OCI-LY7 (cell line): ENCODE results near the gene GIT2. TPM values are rescaled to one million over a fixed set of nuclear protein-coding genes. Genes with fewer than 3 reads are reported as not detected.

Experiments
- BruUV-seq: library from RNA; stranded (reverse); fragments of 400-500 nt; replicated peaks from 2 replicates; lab custom pipeline; 2021; lab: Mats Ljungman, UMichigan
- CTCF ChIA-PET: fragments of 300-600 bp; sonication (Branson Sonifier 250); formaldehyde crosslinking; loops from one replicate; lab custom pipeline; 2022; ENCODE audit warnings: antibody characterized with exemption; ENCODE audit not compliant: unreplicated experiment; lab: Charles Lee
- POLR2A ChIA-PET: fragments of 300-600 bp; sonication (Branson Sonifier 250); formaldehyde crosslinking; loops from one replicate; lab custom pipeline; 2022; ENCODE audit warnings: antibody characterized with exemption; lab: Charles Lee
- DNase-seq: peaks from one replicate; pipeline ENCODE4 v3.0.0-alpha.2; 2015; ENCODE audit warnings: low spot score
- H2AFZ ChIP-seq: fragments of 200-600 bp; sonication (generic), shearing (Covaris generic); 2 replicates; pipeline ENCODE4 v1.6.1; 2014; ENCODE audit warnings: mild to moderate bottlenecking, antibody characterized with exemption, low read length, moderate library complexity
- H3K27ac ChIP-seq: fragments of 200-600 bp; sonication (generic); 2 replicates; pipeline ENCODE4 v1.5.1; 2014; ENCODE audit warnings: mixed run types, low read depth, mild to moderate bottlenecking, moderate library complexity, low read length, inconsistent platforms; ENCODE audit not compliant: poor library complexity, severe bottlenecking
- H3K36me3 ChIP-seq: fragments of 200-600 bp; sonication (generic); 2 replicates; pipeline ENCODE4 v1.6.1; 2014; ENCODE audit warnings: mild to moderate bottlenecking, antibody characterized with exemption, low read length, moderate library complexity, mixed read lengths; ENCODE audit not compliant: insufficient read depth
- H3K4me1 ChIP-seq: fragments of 200-600 bp; sonication (generic); 2 replicates; pipeline ENCODE4 v1.5.1; 2014; ENCODE audit warnings: mild to moderate bottlenecking, low read length; ENCODE audit not compliant: insufficient read depth, poor library complexity, severe bottlenecking
- H3K4me2 ChIP-seq: fragments of 200-600 bp; sonication (generic); 2 replicates; pipeline ENCODE4 v1.6.1; 2014; ENCODE audit warnings: mild to moderate bottlenecking, low read length
- H3K4me3 ChIP-seq: fragments of 200-600 bp; sonication (generic); 2 replicates; pipeline ENCODE4 v1.5.1; 2014; ENCODE audit warnings: mild to moderate bottlenecking, low read depth, low read length; ENCODE audit not compliant: poor library complexity, severe bottlenecking
- H3K79me2 ChIP-seq: fragments of 200-600 bp; sonication (generic); 2 replicates; pipeline ENCODE4 v1.6.1; 2016; ENCODE audit warnings: low read depth, mild to moderate bottlenecking, low read length, moderate library complexity, mixed read lengths; ENCODE audit not compliant: insufficient read depth
- H3K9me2 ChIP-seq: fragments of 200-600 bp; sonication (generic); 2 replicates; pipeline ENCODE4 v1.6.1; 2016; ENCODE audit warnings: mild to moderate bottlenecking, low read length, mixed read lengths; ENCODE audit not compliant: insufficient read depth
- H3K9me3 ChIP-seq: fragments of 200-600 bp; sonication (generic); 2 replicates; pipeline ENCODE4 v1.6.1; 2014; ENCODE audit warnings: mild to moderate bottlenecking, mixed run types, low read length, mixed read lengths
- H4K20me1 ChIP-seq: fragments of 200-600 bp; sonication (generic); 2 replicates; pipeline ENCODE4 v1.6.1; 2014; ENCODE audit warnings: mild to moderate bottlenecking, antibody characterized with exemption, low read length, moderate library complexity, mixed read lengths; ENCODE audit not compliant: insufficient read depth
- EZH2phosphoT487 ChIP-seq: fragments of 200-600 bp; sonication (generic); IDR thresholded peaks from 2 replicates; pipeline ENCODE4 v1.6.1; 2018; ENCODE audit warnings: low read depth, borderline replicate concordance, mild to moderate bottlenecking, mixed run types, antibody characterized with exemption, low read length, moderate library complexity, mixed read lengths
- intact Hi-C: fragments of 100-400 bp; cut with micrococcal nuclease; formaldehyde crosslinking; loops from one replicate; pipeline ENCODE4 v1.10.0; 2022; ENCODE audit not compliant: unreplicated experiment
- total RNA-seq, 2 experiments: library from RNA; depleted of rRNA in 1 of 2; stranded (reverse); fragments of >200 nt in 1 of 2; shearing (Covaris generic) in 1 of 2; gene quantifications; 2 replicates each; pipeline ENCODE4 v1.2.3, GENCODE V29; 2014 to 2022
- TF ChIP-seq, protein P1 (sequence below): fragments of 200-600 bp; sonication (generic); conservative IDR thresholded peaks from 2 replicates; pipeline ENCODE4 v1.5.1; 2014; ENCODE audit warnings: mild to moderate bottlenecking, antibody characterized with exemption, low read length, moderate library complexity, mixed read lengths

GIT2 gene
- total RNA-seq, 2 experiments from 2014 or later: 57.1 to 123 TPM

DNA sequence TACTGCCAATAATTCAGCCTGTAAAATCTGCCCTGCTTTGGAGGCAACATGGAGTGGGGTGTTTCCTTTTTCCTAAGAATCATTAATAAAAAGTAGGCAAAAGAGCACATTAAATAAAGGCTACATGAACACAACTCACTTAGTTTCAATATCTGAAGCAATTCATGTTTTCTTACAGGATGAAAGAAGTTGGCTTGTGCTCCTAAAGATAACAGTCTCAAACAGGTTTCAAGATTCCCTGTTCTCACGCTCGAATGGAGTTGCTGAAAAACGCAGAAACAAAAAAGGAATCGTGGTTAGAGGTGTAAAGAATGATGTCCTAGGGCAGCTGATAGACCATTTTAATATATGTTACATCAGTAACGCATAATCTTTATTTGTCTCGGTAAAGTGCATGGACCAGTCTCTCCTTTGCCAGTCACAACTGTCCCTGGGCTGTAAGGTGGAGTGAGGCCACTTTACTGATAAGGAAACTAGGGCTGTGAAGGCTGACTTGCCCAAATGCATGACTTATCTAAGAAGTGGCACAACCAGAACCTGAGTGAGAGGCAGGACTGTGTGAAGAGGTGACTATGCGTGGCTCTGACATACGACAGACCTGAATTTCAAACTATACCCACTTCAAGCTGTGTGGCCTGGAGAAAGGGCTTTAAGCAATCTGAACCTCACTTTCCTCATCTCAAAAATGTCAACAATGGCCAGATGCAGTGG is 12.6 kb downstream of the GIT2 start:
- Histone ChIP-seq H3K9me3 (no peaks in the 10 kb centered on the region), H3K79me2 (no peaks in the 10 kb centered on the region; the same call in 1 of the 2 replicates), H3K4me1 (no peaks in the 10 kb centered on the region), H4K20me1 (no peaks in the 10 kb centered on the region; the same call in 1 of the 2 replicates), H3K36me3 (peaks cover 98% of the 10 kb centered on the region), H2AFZ (no peak overlapping the region), H3K4me2 (no peak overlapping the region), H3K4me3 (no peak overlapping the region), H3K27ac (no peak overlapping the region), H3K9me2 (no peaks in the 10 kb centered on the region)
- intact Hi-C loops: loop anchor here (5.0 kb wide), 1 partner anchor 36 kb away; no protein-coding TSS in a partner anchor
- no peak for DNase-seq
- TF ChIP-seq, protein P1, sequence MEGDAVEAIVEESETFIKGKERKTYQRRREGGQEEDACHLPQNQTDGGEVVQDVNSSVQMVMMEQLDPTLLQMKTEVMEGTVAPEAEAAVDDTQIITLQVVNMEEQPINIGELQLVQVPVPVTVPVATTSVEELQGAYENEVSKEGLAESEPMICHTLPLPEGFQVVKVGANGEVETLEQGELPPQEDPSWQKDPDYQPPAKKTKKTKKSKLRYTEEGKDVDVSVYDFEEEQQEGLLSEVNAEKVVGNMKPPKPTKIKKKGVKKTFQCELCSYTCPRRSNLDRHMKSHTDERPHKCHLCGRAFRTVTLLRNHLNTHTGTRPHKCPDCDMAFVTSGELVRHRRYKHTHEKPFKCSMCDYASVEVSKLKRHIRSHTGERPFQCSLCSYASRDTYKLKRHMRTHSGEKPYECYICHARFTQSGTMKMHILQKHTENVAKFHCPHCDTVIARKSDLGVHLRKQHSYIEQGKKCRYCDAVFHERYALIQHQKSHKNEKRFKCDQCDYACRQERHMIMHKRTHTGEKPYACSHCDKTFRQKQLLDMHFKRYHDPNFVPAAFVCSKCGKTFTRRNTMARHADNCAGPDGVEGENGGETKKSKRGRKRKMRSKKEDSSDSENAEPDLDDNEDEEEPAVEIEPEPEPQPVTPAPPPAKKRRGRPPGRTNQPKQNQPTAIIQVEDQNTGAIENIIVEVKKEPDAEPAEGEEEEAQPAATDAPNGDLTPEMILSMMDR: no peak
- TF ChIP-seq EZH2phosphoT487: no peak
- ChIA-PET CTCF (interaction anchor here (1.2 kb wide), 1 partner anchor 10 kb away, joined by 3 read pairs; no protein-coding TSS in a partner anchor), POLR2A (no interaction called here)
- no TSS peak for BruUV-seq

DNA sequence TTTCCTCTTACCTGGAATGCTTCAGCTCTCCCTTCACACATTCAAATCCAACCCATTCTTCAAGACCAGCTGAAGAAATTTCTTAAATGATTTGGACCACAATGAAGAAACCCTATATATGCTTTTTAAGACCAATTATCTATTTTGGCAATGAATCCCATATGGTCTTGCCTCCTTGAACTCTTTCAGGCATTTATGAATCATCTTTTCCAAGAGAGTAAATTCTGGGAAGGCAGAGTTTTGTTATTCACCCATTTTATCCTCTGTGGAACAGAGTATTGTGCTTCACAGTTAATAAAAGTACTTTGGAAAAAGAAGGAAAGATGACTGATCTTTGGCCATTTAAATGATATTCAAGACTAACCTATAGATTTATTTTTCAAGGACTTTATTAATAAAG is 14.0 kb downstream of the GIT2 start:
- Histone ChIP-seq H2AFZ (no peak overlapping the region), H3K27ac (no peak overlapping the region), H3K36me3 (peaks cover 98% of the 10 kb centered on the region), H3K4me3 (no peak overlapping the region), H3K4me2 (no peak overlapping the region), H3K9me3 (no peaks in the 10 kb centered on the region), H3K4me1 (no peaks in the 10 kb centered on the region), H3K79me2 (no peaks in the 10 kb centered on the region; the same call in 1 of the 2 replicates), H3K9me2 (no peaks in the 10 kb centered on the region), H4K20me1 (no peaks in the 10 kb centered on the region; the same call in 1 of the 2 replicates)
- intact Hi-C loops: loop anchor here (5.0 kb wide), 1 partner anchor 35 kb away; no protein-coding TSS in a partner anchor
- TF ChIP-seq, protein P1: no peak
- TF ChIP-seq EZH2phosphoT487: no peak
- CTCF ChIA-PET: no interaction called here
- TSS peak; percentile 3 for BruUV-seq
- DNase-seq: no peak
- POLR2A ChIA-PET: no interaction called here

DNA sequence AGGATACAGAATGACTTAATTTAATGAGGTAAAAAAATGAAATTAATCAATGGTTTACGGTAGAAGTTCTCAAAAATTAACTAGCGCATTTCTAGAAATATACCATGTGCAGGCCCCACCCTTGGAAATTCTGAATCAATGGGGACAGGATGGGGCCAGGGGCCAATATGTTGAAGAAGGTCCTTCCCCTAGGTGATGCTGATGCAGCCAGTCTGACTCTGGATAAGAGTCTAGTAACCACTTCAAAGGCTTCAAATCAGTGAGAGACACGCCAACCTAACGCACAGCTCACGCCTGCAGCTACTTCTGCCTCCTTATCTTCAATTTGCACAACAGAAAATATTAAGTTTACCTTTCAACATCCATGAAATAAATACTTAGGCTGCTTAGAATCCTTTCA is 14.9 kb downstream of the GIT2 start:
- TF ChIP-seq, protein P1: no peak
- no peak for TF ChIP-seq EZH2phosphoT487
- ChIA-PET CTCF (no interaction called here), POLR2A (interaction anchor here (0.5 kb wide), 1 partner anchor 92 kb away, joined by 3 read pairs; no protein-coding TSS in a partner anchor)
- Histone ChIP-seq H3K79me2 (no peaks in the 10 kb centered on the region; the same call in 1 of the 2 replicates), H3K4me1 (no peaks in the 10 kb centered on the region), H2AFZ (no peak overlapping the region), H3K9me2 (no peaks in the 10 kb centered on the region), H3K27ac (no peak overlapping the region), H3K4me3 (no peak overlapping the region), H3K4me2 (no peak overlapping the region), H3K9me3 (no peaks in the 10 kb centered on the region), H3K36me3 (peaks cover 99% of the 10 kb centered on the region), H4K20me1 (no peaks in the 10 kb centered on the region; the same call in 1 of the 2 replicates)
- no peak for DNase-seq
- intact Hi-C loops: loop anchor here (5.0 kb wide), 1 partner anchor 34 kb away; no protein-coding TSS in a partner anchor
- no TSS peak for BruUV-seq
